K562 (cell line): ENCODE measurements around the gene RGS7. TPM values are rescaled to one million over a fixed set of nuclear protein-coding genes. Genes with fewer than 3 reads are reported as not detected.

Experiments used
- ATAC-seq: fragments of 200-7000 bp; cut with Tn5 transposase; 3 replicates; pipeline ENCODE4 v1.9.1; 2020; ENCODE audit warnings: moderate library complexity
- BruUV-seq: library from RNA; stranded (reverse); fragments of 400-500 nt; replicated peaks from 2 replicates; lab custom pipeline; 2021; lab: Mats Ljungman, UMichigan
- CTCF ChIA-PET: fragments of 300-600 bp; formaldehyde crosslinking; extraction: SDS; loops from one replicate; lab custom pipeline; 2021; ENCODE audit warnings: low intra/inter-chr PET ratio; lab: Yijun Ruan, JAX
- POLR2A ChIA-PET: fragments of 300-600, 350-650 bp; sonication (Branson Sonifier 250); formaldehyde crosslinking; extraction: SDS; loops from one replicate; lab custom pipeline; 2021; ENCODE audit warnings: antibody characterized with exemption, inconsistent platforms; lab: Yijun Ruan, JAX
- DNase-seq, 4 experiments: peaks; one replicate each; pipeline versions ENCODE4 v3.0.0 to v3.0.0-alpha.2; 2011 to 2018; ENCODE audit warnings: low spot score in 3 of 4, mixed read lengths in 3 of 4; ENCODE audit errors: extremely low read depth in 1 of 4
- FAIRE-seq: peaks from 2 replicates; lab custom pipeline; 2011; peaks lifted over from hg19 to GRCh38; lab: Jason Lieb, UNC
- H2AFZ ChIP-seq: 2 replicates; pipeline ENCODE4 v1.6.0; 2011; ENCODE audit warnings: low read depth, low read length, control low read depth, inconsistent platforms
- H3K27ac ChIP-seq: fragments of 200-600 bp; 3 replicates; pipeline ENCODE4 v1.8.0; 2011; ENCODE audit warnings: low read depth, mild to moderate bottlenecking, control low read depth, inconsistent platforms, low read length, moderate library complexity, mixed read lengths; ENCODE audit errors: extremely low read depth
- H3K27me3 ChIP-seq, 2 experiments: fragments of 300-600 bp in 1 of 2; 2 replicates in 1 of 2; 3 replicates in 1 of 2; pipeline versions ENCODE4 v1.6.0 to v1.8.0; 2011; ENCODE audit warnings: inconsistent platforms in 2 of 2, low read length in 2 of 2, mild to moderate bottlenecking in 1 of 2, mixed read lengths in 1 of 2, moderate library complexity in 1 of 2; ENCODE audit not compliant: control insufficient read depth in 2 of 2, insufficient read depth in 2 of 2
- H3K36me3 ChIP-seq: fragments of 300-600 bp; 3 replicates; pipeline ENCODE4 v1.8.0; 2011; ENCODE audit warnings: mild to moderate bottlenecking, low read length, inconsistent platforms; ENCODE audit not compliant: control insufficient read depth, insufficient read depth
- H3K4me1 ChIP-seq, 2 experiments: fragments of 200-600 bp in 1 of 2; replicated peaks in 1 of 2; 2 replicates in 1 of 2; 3 replicates in 1 of 2; pipeline versions ENCODE4 v1.5.1 to v1.8.0; 2011; ENCODE audit warnings: inconsistent platforms in 2 of 2, low read length in 2 of 2, mild to moderate bottlenecking in 1 of 2, mixed read lengths in 1 of 2, moderate library complexity in 1 of 2; ENCODE audit not compliant: control insufficient read depth in 2 of 2, insufficient read depth in 2 of 2
- H3K4me2 ChIP-seq: 2 replicates; pipeline ENCODE4 v1.6.1; 2011; ENCODE audit warnings: low read length, control low read depth, inconsistent platforms, mixed read lengths; ENCODE audit not compliant: insufficient read depth
- H3K4me3 ChIP-seq: fragments of 200-600 bp; sonication (generic), shearing (Covaris generic); 2 replicates; pipeline ENCODE4 v1.5.1; 2016; ENCODE audit warnings: control low read depth, inconsistent platforms
- H3K79me2 ChIP-seq: fragments of 200-600 bp; 3 replicates; pipeline ENCODE4 v1.8.0; 2011; ENCODE audit warnings: low read length, inconsistent platforms; ENCODE audit not compliant: control insufficient read depth, insufficient read depth
- H3K9ac ChIP-seq, 2 experiments: 2 replicates each; pipeline versions ENCODE4 v1.6.0 to v1.6.1; 2011; ENCODE audit warnings: low read depth in 2 of 2, low read length in 2 of 2, control low read depth in 1 of 2, inconsistent platforms in 1 of 2, mild to moderate bottlenecking in 1 of 2, mixed read lengths in 1 of 2; ENCODE audit not compliant: insufficient read depth in 1 of 2
- H3K9me1 ChIP-seq: one replicate; pipeline ENCODE4 v1.6.0; 2011; ENCODE audit warnings: inconsistent platforms, mild to moderate bottlenecking, low read length, moderate library complexity; ENCODE audit not compliant: control insufficient read depth, insufficient read depth
- H3K9me3 ChIP-seq: replicated peaks from 2 replicates; pipeline ENCODE4 v1.5.1; 2011; ENCODE audit warnings: low read depth, low read length, inconsistent platforms; ENCODE audit not compliant: control insufficient read depth, insufficient read depth
- H4K20me1 ChIP-seq: replicated peaks from 2 replicates; pipeline ENCODE4 v1.6.1; 2011; ENCODE audit warnings: low read length, inconsistent platforms, mixed read lengths; ENCODE audit not compliant: control insufficient read depth, insufficient read depth
- POLR2B ChIP-seq: fragments of 450-650 bp; IDR thresholded peaks from 2 replicates; pipeline ENCODE4 v1.6.1; 2018; ENCODE audit warnings: low read depth; ENCODE audit not compliant: partially characterized antibody
- PYGO2 ChIP-seq: fragments of 450-650 bp; IDR thresholded peaks from 2 replicates; pipeline ENCODE4 v1.6.1; 2016; ENCODE audit warnings: mild to moderate bottlenecking, missing genetic modification characterization, moderate library complexity, missing compliant biosample characterization
- RB1 ChIP-seq: fragments of 450-650 bp; IDR thresholded peaks from 2 replicates; pipeline ENCODE4 v1.6.1; 2017; ENCODE audit warnings: low read depth, mild to moderate bottlenecking
- SRSF3 ChIP-seq: fragments of 200-400 bp; formaldehyde crosslinking; IDR thresholded peaks from 2 replicates; pipeline ENCODE4 v1.6.1; 2016; ENCODE audit warnings: mild to moderate bottlenecking, low read length, moderate library complexity; ENCODE audit not compliant: insufficient read depth
- THRA ChIP-seq: fragments of 450-650 bp; IDR thresholded peaks from 2 replicates; pipeline ENCODE4 v1.6.1; 2017; ENCODE audit warnings: mild to moderate bottlenecking, moderate library complexity
- ZC3H8 ChIP-seq: fragments of 450-650 bp; IDR thresholded peaks from 2 replicates; pipeline ENCODE4 v1.6.1; 2017
- ZMIZ1 ChIP-seq, 2 experiments: fragments of 150-350 bp in 1 of 2; IDR thresholded peaks; 2 replicates each; pipeline ENCODE4 v1.6.1; 2012 to 2016; ENCODE audit warnings: low read depth in 2 of 2, low read length in 2 of 2, mild to moderate bottlenecking in 1 of 2, moderate library complexity in 1 of 2
- ZNF79 ChIP-seq: fragments of 250-450 bp; sonication (Bioruptor Pico); IDR thresholded peaks from 2 replicates; pipeline ENCODE4 v1.4.0; 2020; ENCODE audit warnings: low read depth, mild to moderate bottlenecking, moderate library complexity
- whole genome bisulfite sequencing: fragments of 100-300 bp; shearing (Covaris generic); methylation state at CpG from one replicate; pipeline ENCODE4 v1.1.6; 2016; ENCODE audit warnings: low coverage, mixed read lengths; ENCODE audit not compliant: insufficient coverage; ENCODE audit errors: missing lambda C conversion rate; 5-methylcytosine and 5-hydroxymethylcytosine counted together
- in situ Hi-C: fragments of 300-500 bp; cut with MboI; formaldehyde crosslinking; loops from 4 replicates; pipeline ENCODE4 v1.15.0; 2018; ENCODE audit warnings: inconsistent platforms, mixed read lengths
- intact Hi-C: fragments of 100-400 bp; cut with micrococcal nuclease; formaldehyde crosslinking; loops from 2 replicates; pipeline ENCODE4 v1.14.2; 2022
- polyA plus RNA-seq, 8 experiments: library from polyadenylated mRNA; depleted of rRNA in 4 of 8; stranded (reverse) in 5 of 8; unstranded in 3 of 8; fragments of >200 nt; fragmentation: Nextera tagmentation in 2 of 8; fragmentation: Illumina TruSeq in 1 of 8; extraction: Ambion mirVana in 2 of 8; extraction: Trizol in 1 of 8; gene quantifications; 2 replicates each; pipeline versions ENCODE4 v1.2.1 to v1.2.3, GENCODE V29; 2011 to 2014; ENCODE audit warnings: inconsistent platforms in 1 of 8, missing spikeins in 1 of 8
- total RNA-seq, 7 experiments: library from RNA; depleted of rRNA in 6 of 7; stranded (reverse); fragments of >200 nt in 6 of 7; fragmentation: Illumina TruSeq in 2 of 7; extraction: Trizol in 2 of 7; gene quantifications; 2 replicates each; pipeline versions ENCODE4 v1.2.1 to v1.2.3, GENCODE V29; 2011 to 2021; ENCODE audit warnings: low replicate concordance in 1 of 7

RGS7 gene
- total and polyA plus RNA-seq, 9 of the 15 experiments (the other 6 are each of a cell fraction or from before 2014, with no cell fraction given), result not detected

- H4K20me1 ChIP-seq, result no peaks in the 10 kb centered on the region
- in situ Hi-C loops, result no loop called here
- no peaks in the 10 kb centered on the region for H3K4me1 ChIP-seq
- 3% methylated on average over 5 of the region's 5 CpGs for WGBS
- no TSS peak for BruUV-seq
- CTCF ChIA-PET, result no interaction called here
- DNase-seq (no peak), FAIRE-seq (no peak)
- H3K27ac ChIP-seq, result no peak overlapping the region
- H3K36me3 ChIP-seq, result no peaks in the 10 kb centered on the region
- TF ChIP-seq ZMIZ1 (IDR thresholded peaks at IDR 0.05; ENCODE audit: low read depth in 2 of 2, low read length in 2 of 2) (no peak), ZC3H8 (no peak), THRA (no peak), POLR2B (no peak), ZNF79 (no peak), RB1 (no peak), PYGO2 (no peak), SRSF3 (no peak)
- TF ChIP-seq, all 486 proteins: peak for 0
- Histone ChIP-seq H3K4me3 (no peak overlapping the region), H2AFZ (no peak overlapping the region), H3K27me3 (no peaks in the 10 kb centered on the region), H3K4me2 (no peak overlapping the region), H3K9me1 (no peaks in the 10 kb centered on the region), H3K9me3 (no peaks in the 10 kb centered on the region; the same call in 1 of the 2 replicates), H3K79me2 (no peaks in the 10 kb centered on the region), H3K9ac (no peak overlapping the region)
- intact Hi-C loops, result no loop called here
- no peak for ATAC-seq
- POLR2A ChIA-PET, result no interaction called here
These were observed 225.3 kb downstream of the RGS7 start for GRCh38 chr1:241131636-241132194.
